ENCODE data around the gene TNIK. TPM values are rescaled to one million over a fixed set of nuclear protein-coding genes. Genes with fewer than 3 reads are reported as not detected.

TNIK gene
- total RNA-seq, 1 donor from 2014 or later: 42.2 TPM

GRCh38 chr3:171200052-171200749 lies 260.0 kb downstream of the TNIK start:
- intact Hi-C loops (cut with DNase I): no loop called here

DNA sequence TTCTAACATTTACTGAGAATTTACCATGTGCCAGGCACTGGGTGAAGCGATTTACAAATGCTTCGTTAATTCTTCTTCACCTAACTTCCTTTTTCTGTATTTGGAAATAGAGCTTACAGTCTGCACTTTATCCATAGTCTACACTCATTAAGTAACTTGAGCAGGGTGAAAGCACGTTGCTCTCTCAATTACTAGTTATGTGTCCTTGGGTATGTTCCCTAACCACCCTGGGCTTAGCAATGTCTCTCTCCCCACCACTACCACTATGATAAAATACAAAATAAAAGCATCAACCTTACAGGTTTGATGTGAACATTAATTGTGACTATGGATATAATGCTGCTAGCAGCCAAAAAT lies 260.8 kb downstream of the TNIK start:
- intact Hi-C loops (cut with DNase I): no loop called here
- no peak for DNase-seq (ENCODE audit: low spot score)

More at GRCh38 chr3:171200052-171200749, 260.0 kb downstream of the TNIK start:
- no peak for DNase-seq (ENCODE audit: low spot score)

DNA sequence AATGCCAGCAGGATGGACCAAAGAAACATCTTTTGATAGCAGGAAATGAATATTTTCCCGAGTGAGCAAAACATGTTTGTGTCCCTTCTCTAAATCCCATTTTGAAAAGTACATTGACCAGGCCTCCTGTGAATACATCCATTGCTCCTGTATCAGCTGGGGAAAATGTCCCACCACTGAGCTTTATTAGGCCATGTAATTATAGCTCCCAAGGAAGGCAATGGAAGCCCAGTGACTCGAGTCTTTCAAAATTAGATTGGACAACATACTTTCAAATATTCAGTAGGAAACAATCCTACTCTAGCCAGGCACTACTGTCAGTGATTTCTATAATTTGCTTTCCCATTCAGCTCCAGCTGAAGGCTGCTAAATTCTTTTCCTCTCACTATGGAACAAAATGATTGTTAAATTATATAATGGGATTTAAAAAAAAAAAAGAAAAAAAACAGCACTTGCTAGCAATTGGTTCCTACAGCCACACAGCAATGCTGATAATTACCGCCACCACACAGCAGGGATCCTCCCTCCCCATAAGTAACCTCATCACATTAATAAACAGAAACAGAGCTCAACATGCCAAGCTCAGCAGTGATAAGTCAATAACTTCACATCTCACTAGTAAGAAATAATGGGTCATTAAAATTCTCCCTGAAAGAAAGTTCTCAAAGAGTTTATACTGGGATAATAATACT lies 261.3 kb downstream of the TNIK start:
- intact Hi-C loops (cut with DNase I): no loop called here
- DNase-seq (ENCODE audit: low spot score): no peak

DNA sequence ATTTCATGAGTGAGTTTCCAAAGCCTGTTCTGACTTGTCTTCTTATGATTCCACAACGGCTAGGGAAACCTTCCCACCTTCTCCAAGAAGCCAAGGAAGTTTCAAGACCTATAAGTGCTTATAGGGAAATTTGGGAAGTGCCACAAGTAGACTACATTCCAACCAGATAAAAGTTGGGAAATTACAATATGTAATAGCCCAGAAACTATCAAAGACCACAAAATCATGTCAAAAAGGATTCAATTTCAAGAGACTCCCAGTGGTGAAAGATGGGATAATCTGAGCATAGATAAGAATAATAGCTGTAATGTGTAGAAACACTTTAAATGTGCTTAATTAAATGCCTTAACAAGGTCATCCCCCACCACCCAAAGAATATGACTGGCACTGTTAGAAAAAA lies 264.5 kb downstream of the TNIK start:
- intact Hi-C loops (cut with DNase I): no loop called here
- no peak for DNase-seq (ENCODE audit: low spot score)

DNA sequence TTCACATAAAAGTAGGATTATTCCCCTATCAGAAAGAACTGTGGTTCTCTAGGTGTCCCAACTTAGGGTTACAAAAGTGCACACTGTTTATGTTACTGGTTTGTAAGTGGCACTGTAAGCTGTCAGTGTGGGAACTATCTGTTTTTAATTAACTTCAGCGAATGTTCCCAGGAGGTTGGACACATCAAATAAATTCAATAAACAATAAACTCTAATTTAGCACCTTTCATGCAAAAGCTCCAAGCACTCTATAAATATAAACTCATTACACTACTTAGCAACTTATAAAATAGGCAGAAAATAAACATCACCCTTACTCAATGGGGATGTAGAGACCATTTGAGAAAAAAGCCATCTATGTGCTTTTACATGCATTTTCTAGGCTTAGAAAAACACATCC lies 265.2 kb downstream of the TNIK start:
- intact Hi-C loops (cut with DNase I): no loop called here
- no peak for DNase-seq (ENCODE audit: low spot score)

- intact Hi-C loops (cut with DNase I): no loop called here
- DNase-seq (ENCODE audit: low spot score): no peak
Measured at GRCh38 chr3:171193693-171194092, 266.5 kb downstream of the TNIK start.

- intact Hi-C loops (cut with DNase I): no loop called here
- DNase-seq (ENCODE audit: low spot score): no peak
Measured at GRCh38 chr3:171192176-171192854, 267.9 kb downstream of the TNIK start.

DNA sequence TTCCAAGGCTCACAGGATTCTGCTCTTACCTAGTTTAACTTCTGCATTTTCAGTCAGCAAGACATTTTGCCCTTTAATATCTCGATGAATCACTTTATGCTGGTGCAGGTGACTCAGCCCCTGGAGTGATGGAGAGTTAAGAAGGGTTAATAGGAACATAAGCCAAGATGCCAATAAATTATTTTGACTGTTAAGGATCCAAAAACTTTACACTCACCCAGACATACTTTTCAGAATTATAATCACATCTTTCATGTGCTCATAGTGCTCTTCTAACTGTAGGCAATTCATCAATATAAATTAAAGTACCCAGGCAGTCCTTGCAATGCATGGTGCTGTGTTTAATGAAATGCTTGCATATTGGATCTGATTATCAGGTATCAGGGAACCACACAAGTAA lies 269.5 kb downstream of the TNIK start:
- no peak for DNase-seq (ENCODE audit: low spot score)
- intact Hi-C loops (cut with DNase I): no loop called here

DNA sequence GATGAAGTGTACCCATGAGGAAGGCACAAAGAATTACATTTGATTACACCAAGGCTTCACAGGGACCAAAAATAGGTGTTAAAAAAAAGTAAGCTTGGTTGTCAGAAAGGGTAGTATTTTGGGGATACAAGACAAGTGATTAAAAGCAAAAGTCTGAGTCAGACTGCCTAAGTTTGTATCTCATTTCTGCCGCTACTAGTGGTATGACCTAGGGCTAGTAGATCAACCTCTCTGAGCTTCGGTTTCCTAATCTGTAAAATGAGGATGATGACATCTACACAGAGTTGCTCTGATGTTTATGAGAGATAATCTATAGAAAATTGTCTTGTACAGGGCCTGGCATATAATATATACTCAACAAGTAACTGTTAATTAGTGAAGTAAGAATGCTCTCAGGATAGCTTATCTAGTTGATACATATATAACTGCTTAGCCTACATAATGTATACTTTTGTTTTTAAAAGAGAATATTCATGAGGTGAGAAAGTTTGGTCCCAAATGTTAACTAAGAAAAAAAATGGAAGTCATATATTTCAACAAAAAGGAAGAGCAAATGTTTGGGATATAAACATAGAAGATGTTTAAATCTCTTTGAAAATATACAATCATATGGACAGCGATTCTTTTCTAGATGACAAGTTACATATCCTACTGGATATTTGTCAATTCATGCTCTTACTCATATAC lies 270.7 kb downstream of the TNIK start:
- no peak for DNase-seq (ENCODE audit: low spot score)
- intact Hi-C loops (cut with DNase I): loop anchor here (5.0 to 10.0 kb wide), 4 partner anchors 128 to 378 kb away; partner anchors contain the start of gene TNIK

DNA sequence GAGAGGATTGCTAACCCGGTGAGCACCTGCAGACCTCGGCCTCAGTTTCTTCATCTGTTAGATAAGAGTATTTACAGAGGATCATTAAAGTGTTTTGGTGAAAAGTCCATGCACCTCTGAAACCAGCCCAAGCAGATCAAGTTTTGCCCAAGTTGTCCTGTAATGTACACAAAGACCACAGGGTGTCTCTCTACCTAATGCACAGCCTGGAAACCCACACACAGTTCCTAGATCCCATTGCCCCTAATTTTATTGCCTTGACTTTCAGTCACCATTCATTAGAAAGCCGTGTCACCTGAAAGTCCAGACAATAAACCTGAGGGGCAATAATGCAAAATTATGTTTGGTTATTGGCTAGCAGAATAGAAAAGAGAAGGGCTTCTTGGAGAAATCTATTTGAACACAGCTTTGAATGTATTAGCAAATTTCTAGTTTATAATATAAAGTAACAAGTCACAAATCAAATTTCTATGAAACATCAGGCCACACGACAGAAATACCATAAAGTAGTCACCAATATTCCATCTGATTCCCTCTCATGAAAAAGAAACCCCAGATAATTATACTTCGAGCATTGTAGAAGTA lies 272.4 kb downstream of the TNIK start:
- intact Hi-C loops (cut with DNase I): loop anchor here (5.0 to 10.0 kb wide), 4 partner anchors 130 to 380 kb away; partner anchors contain the start of gene TNIK
- no peak for DNase-seq (ENCODE audit: low spot score)

- DNase-seq (ENCODE audit: low spot score): no peak
- intact Hi-C loops (cut with DNase I): loop anchor here (5.0 to 10.0 kb wide), 4 partner anchors 130 to 380 kb away; partner anchors contain the start of gene TNIK
Measured at GRCh38 chr3:171186817-171187500, 273.2 kb downstream of the TNIK start.

DNA sequence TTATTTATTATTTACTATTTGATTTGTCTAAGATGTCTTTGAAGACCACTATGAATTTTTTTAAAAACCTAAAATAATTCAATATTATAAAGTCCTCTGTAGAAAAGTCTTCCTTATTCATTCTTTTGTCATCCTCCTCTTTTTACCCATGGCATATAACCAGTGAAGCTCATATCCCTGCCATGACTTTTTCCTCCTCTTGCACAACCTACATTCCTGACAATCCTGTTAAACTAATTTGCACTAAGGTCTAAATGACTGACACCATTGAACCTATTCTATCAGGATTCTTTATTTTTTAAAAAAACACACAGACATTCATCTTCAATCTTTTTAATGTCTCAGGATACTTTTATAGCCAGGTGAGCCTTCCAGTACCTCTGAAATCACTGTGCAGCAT lies 273.8 kb downstream of the TNIK start:
- intact Hi-C loops (cut with DNase I): loop anchor here (5.0 to 10.0 kb wide), 4 partner anchors 131 to 381 kb away; partner anchors contain the start of gene TNIK
- DNase-seq (ENCODE audit: low spot score): no peak

DNA sequence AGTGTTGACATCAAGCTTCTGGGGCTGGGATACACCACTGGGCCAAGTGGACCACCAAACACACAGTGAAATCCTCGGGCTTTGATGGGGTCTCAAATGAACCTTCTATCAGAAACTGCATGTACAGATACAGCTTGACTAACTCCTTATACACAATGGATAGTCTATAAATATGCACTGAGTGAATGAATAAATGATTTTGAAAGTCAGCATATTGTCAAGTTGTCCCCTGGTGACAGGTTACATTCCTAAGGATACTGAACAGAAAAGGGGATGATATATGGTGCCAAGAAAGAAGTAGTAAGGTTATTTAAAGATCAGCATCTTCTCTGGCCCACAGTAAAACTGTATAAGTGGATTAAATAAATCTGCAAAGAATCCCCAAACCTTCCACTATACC lies 274.2 kb downstream of the TNIK start:
- intact Hi-C loops (cut with DNase I): loop anchor here (5.0 to 10.0 kb wide), 4 partner anchors 131 to 381 kb away; partner anchors contain the start of gene TNIK

GRCh38 chr3:171184372-171184771 lies 275.8 kb downstream of the TNIK start:
- DNase-seq (ENCODE audit: low spot score): no peak
- intact Hi-C loops (cut with DNase I): loop anchor here (10.0 kb wide), 1 partner anchor 220 kb away; no protein-coding TSS in a partner anchor

More for the DNA sequence above, 274.2 kb downstream of the TNIK start:
- no peak for DNase-seq (ENCODE audit: low spot score)

GRCh38 chr3:171183042-171183441 lies 277.2 kb downstream of the TNIK start:
- intact Hi-C loops (cut with DNase I): loop anchor here (10.0 kb wide), 1 partner anchor 218 kb away; no protein-coding TSS in a partner anchor
- DNase-seq (ENCODE audit: low spot score): no peak

DNA sequence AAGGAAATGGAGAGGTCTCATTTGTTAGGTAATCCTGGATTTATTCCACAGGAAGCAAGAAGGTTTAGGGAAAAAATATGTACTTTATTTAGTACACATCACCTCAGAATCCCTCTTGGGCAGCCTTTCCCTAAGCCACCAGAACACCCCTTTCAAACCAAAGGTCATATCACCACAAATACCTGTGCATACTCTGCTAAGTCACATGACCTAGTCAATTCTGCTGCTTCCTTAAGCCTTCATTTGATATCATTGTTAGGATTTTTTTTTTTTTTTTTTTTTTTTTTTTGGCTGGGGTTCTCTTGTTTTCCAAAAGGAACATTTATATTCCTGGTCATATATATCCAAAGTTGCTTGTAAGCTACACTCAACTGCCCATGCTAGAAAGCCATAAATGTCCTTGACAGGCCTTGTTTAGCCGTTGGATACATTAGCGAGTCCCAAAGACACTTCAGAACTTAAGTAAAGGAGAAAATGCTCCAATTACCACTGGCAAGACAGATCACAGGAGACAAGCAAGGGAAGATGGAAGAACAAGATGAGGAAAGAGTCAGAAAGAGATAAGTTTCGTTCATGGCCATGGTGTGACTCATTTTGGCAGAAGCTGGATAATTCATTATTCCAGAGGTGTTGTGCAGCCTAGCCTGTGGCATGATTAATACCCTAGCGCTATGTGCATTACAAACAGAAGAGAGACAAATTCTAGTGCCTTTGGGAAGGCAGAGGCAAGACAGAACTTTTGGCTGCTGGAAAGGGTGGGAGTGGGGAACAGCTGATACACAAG lies 278.1 kb downstream of the TNIK start:
- intact Hi-C loops (cut with DNase I): loop anchor here (10.0 kb wide), 1 partner anchor 217 kb away; no protein-coding TSS in a partner anchor
- DNase-seq (ENCODE audit: low spot score): no peak

DNA sequence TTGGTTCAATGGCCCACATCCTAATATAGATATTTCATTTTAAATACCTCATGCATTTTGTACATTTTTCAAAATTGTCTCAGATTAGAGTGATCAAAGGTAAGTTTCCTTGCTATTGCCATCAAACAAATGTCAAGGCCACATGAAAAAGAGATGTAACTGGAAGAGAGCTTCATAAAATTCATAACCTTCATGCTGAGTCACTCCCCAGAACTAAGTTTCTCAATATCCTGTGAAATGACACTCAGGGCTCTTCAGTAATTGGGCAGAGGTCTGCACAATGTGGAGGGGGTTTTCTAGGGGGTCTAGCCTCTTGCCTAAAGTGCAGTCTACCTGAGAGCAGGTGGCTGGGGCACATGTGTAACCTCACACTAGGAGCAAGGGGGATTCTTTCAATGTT lies 281.5 kb downstream of the TNIK start:
- intact Hi-C loops (cut with DNase I): no loop called here
- no peak for DNase-seq (ENCODE audit: low spot score)

DNA sequence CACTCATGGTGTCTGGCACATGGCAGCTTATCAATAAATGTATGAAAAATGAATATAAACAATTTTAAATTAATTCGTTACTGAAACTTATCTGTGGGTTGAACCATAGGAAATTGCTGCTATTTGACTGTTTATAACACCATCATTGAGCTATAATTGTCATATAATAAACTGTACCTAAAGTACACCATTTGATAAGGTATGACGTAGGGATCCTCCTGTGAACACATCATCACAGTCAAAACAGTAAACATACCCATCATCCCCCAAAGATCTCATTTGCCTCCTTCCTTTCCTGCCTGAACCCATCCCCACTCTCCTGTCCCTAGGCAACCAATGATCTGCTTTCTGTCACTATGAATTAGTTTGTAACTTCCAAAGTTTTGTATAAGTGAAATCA lies 282.7 kb downstream of the TNIK start:
- intact Hi-C loops (cut with DNase I): no loop called here

More for the DNA sequence above, 282.7 kb downstream of the TNIK start:
- DNase-seq (ENCODE audit: low spot score): no peak
